ENCODE results near the gene FGF7.
"Not testable (repeated sequence)": the region's sequence is repeated elsewhere in the genome, so short reads cannot be mapped to it uniquely, and the experiment has no call there.

FGF7 gene, protein sequence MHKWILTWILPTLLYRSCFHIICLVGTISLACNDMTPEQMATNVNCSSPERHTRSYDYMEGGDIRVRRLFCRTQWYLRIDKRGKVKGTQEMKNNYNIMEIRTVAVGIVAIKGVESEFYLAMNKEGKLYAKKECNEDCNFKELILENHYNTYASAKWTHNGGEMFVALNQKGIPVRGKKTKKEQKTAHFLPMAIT

DNA sequence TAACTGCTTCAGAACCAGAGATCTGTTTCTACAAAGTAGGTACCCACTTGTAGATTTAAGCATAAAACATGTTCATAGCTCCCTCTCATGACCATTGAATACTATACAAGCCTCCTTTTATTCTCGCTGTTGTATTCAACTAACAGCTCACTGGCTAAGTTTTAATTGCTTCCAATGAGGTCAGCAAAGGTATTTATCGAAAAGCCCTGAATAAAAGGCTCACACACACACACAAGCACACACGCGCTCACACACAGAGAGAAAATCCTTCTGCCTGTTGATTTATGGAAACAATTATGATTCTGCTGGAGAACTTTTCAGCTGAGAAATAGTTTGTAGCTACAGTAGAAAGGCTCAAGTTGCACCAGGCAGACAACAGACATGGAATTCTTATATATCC, at the start of gene FGF7:
TSS of gene FGF7 (plus strand) at position 222 of the 400 bp plus-strand sequence. CDS start 1,056 bp downstream, outside the sequence.
- peak within 1 kb of the TSS; percentile 2 for H3K4me3 Mint-ChIP-seq
- peaks cover 10% of the 10 kb centered on the region for H3K27me3 Mint-ChIP-seq (ENCODE audit: low read depth)
- DNase-seq (ENCODE audit: low spot score) = no peak
- no peaks in the 10 kb centered on the region for H3K36me3 Mint-ChIP-seq (ENCODE audit: low read depth)
- H3K27ac Mint-ChIP-seq = no peak within 1 kb of the TSS
- peaks cover 4% of the 10 kb centered on the region for H3K4me1 Mint-ChIP-seq (ENCODE audit: low read depth)
- no peaks in the 10 kb centered on the region for H3K9me3 Mint-ChIP-seq

GRCh38 chr15:49379996-49380395, 43.0 kb upstream of the FGF7 start:
- Mint-ChIP-seq H3K4me3 (no peak overlapping the region), H3K9me3 (no peaks in the 10 kb centered on the region)

DNA sequence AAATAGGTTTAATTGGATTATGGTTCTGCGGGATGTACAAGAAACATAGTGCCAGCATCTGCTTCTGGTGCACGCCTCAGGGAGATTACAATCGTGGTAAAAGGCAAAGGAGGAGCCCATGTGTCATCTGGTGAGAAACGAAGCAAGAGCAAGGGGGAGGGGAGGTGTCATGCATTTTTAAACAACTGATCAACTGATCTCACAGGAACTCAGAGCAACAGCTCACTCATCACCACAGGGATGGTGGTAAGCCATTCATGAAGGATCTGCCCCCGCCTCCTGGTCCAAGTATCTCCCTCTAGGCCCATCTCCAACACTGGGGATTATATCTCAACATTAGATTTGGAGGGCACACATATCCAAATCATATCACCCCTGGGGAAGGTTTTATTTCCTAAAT, 42.1 kb upstream of the FGF7 start:
- DNase-seq (ENCODE audit: low spot score) = no peak
- peaks cover 5% of the 10 kb centered on the region for H3K27me3 Mint-ChIP-seq (ENCODE audit: low read depth)
- H3K4me1 Mint-ChIP-seq (ENCODE audit: low read depth) = no peaks in the 10 kb centered on the region
- no peak overlapping the region for H3K27ac Mint-ChIP-seq
- no peaks in the 10 kb centered on the region for H3K36me3 Mint-ChIP-seq (ENCODE audit: low read depth)
- H3K4me3 Mint-ChIP-seq = no peak overlapping the region
- H3K9me3 Mint-ChIP-seq = no peaks in the 10 kb centered on the region

More at GRCh38 chr15:49379996-49380395, 43.0 kb upstream of the FGF7 start:
- Mint-ChIP-seq H3K27ac (no peak overlapping the region), H3K36me3 (ENCODE audit: low read depth) (no peaks in the 10 kb centered on the region), H3K4me1 (ENCODE audit: low read depth) (no peaks in the 10 kb centered on the region), H3K27me3 (ENCODE audit: low read depth) (peaks cover 3% of the 10 kb centered on the region)
- DNase-seq (ENCODE audit: low spot score) = no peak

DNA sequence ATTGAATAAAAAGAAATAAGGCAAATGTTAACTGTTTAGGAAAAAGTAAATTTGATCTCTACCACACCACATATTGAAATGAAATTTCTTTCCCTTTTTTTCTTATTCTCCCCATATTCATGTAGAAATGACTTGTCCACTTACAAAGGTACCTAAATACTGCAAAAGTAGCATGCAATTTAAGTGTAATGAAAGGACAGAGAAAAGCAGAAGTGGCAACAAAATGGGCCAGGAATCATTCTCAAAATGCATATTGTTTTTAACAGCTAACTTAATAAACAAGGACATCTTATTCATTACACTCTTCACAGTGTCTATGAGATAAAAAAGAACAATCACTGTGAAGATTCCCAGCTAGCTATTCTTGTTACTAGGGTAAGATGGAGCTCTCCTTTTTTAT, 40.6 kb upstream of the FGF7 start:
- Mint-ChIP-seq H3K4me3 (no peak overlapping the region), H3K27ac (no peak overlapping the region), H3K36me3 (ENCODE audit: low read depth) (no peaks in the 10 kb centered on the region), H3K9me3 (no peaks in the 10 kb centered on the region), H3K27me3 (ENCODE audit: low read depth) (peaks cover 11% of the 10 kb centered on the region), H3K4me1 (ENCODE audit: low read depth) (no peaks in the 10 kb centered on the region)
- DNase-seq (ENCODE audit: low spot score) = no peak

DNA sequence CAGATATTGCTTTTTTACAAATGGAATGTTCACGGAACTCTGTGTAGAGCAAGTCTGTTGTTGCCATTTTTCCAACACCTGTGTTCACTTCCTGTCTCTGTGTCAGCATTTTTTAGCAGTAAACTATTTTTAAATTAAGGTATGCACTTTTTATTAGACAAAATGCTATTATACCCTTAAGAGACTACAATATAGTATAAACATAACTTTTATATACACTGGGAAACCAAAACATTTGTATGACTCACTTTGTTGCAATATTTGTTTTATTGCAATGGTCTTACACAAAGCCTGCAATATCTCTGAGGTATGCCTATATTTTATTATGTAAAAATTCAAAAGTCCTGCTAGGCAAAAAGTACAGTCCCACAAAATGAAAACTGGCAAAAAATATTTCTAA, 39.8 kb upstream of the FGF7 start:
- DNase-seq (ENCODE audit: low spot score) = no peak
- H3K36me3 Mint-ChIP-seq (ENCODE audit: low read depth) = no peaks in the 10 kb centered on the region
- no peaks in the 10 kb centered on the region for H3K9me3 Mint-ChIP-seq
- H3K4me1 Mint-ChIP-seq (ENCODE audit: low read depth) = no peaks in the 10 kb centered on the region
- H3K27me3 Mint-ChIP-seq (ENCODE audit: low read depth) = peaks cover 19% of the 10 kb centered on the region
- H3K27ac Mint-ChIP-seq = no peak overlapping the region
- no peak overlapping the region for H3K4me3 Mint-ChIP-seq

DNA sequence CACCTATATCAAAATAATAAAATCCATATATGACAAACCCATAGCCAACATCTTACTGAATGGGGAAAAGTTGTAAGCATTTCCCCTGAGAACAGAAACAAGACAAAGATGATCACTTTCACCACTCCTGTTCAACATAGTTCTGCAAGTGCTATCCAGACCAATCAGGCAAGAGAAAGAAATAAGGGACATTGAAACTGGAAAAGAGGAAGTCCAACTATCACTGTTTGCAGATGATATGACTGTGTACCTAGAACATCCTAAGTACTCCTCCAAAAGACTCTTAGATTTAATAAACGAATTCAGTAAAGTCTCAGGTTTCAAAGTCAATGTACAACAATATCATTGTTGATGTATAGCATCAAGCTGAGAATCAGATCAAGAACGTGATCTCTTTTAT, 35.6 kb upstream of the FGF7 start:
- DNase-seq (ENCODE audit: low spot score) = no peak
- Mint-ChIP-seq H3K4me1 (ENCODE audit: low read depth) (no peaks in the 10 kb centered on the region), H3K27ac (no peak overlapping the region), H3K27me3 (ENCODE audit: low read depth) (peaks cover 28% of the 10 kb centered on the region), H3K4me3 (no peak overlapping the region), H3K36me3 (ENCODE audit: low read depth) (no peaks in the 10 kb centered on the region), H3K9me3 (no peaks in the 10 kb centered on the region)

DNA sequence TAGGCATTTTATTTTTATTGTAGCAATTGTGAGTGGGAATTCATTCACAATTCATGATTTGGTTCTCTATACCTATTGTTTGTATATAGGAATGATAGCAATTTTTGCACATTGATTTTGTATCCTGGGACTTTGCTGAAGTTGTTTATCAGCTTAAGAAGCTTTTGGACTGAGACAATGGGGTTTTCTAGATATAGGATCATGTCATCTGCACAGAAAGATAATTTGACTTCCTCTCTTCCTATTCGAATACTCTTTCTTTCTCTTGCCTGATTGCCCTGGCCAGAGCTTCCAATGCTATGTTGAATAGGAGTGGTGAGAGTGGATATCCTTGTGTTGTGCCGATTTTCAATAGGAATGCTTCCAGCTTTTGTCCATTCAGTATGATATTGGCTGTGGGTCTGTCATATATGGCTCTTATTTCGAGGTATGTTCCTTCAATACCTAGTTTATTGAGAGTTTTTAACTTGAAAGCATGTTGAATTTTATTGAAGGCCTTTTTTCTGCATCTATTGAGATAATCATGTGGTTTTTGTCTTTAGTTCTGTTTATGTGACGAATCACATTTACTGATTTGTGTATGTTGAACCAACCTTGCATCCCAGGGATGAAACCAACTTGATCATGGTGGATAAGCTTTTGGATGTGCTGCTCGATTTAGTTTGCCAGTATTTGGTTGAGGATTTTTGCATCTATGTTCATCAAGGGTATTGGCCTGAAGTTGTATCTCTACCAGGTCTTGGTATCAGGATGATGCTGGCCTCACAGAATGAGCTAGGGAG, 20.3 kb upstream of the FGF7 start:
- not testable (repeated sequence) for H3K27me3 Mint-ChIP-seq (ENCODE audit: low read depth); H3K36me3 Mint-ChIP-seq (ENCODE audit: low read depth); H3K4me3 Mint-ChIP-seq

GRCh38 chr15:49406352-49407118, 16.5 kb upstream of the FGF7 start:
- DNase-seq (ENCODE audit: low spot score) = no peak
- Mint-ChIP-seq H3K4me1 (ENCODE audit: low read depth) (no peaks in the 10 kb centered on the region), H3K27me3 (ENCODE audit: low read depth) (peaks cover 13% of the 10 kb centered on the region), H3K9me3 (peaks cover 4% of the 10 kb centered on the region), H3K4me3 (no peak overlapping the region), H3K27ac (no peak overlapping the region), H3K36me3 (ENCODE audit: low read depth) (no peaks in the 10 kb centered on the region)

More for the DNA sequence above, 20.3 kb upstream of the FGF7 start:
- DNase-seq (ENCODE audit: low spot score); H3K9me3 Mint-ChIP-seq; H3K27ac Mint-ChIP-seq; H3K4me1 Mint-ChIP-seq (ENCODE audit: low read depth): not testable (repeated sequence)

- no peaks in the 10 kb centered on the region for H3K36me3 Mint-ChIP-seq (ENCODE audit: low read depth)
- no peak overlapping the region for H3K27ac Mint-ChIP-seq
- no peak for DNase-seq (ENCODE audit: low spot score)
- peaks cover 17% of the 10 kb centered on the region for H3K27me3 Mint-ChIP-seq (ENCODE audit: low read depth)
- no peak overlapping the region for H3K4me3 Mint-ChIP-seq
- no peaks in the 10 kb centered on the region for H3K9me3 Mint-ChIP-seq
- H3K4me1 Mint-ChIP-seq (ENCODE audit: low read depth) = no peaks in the 10 kb centered on the region
Observed at GRCh38 chr15:49410641-49411040, 12.4 kb upstream of the FGF7 start.

DNA sequence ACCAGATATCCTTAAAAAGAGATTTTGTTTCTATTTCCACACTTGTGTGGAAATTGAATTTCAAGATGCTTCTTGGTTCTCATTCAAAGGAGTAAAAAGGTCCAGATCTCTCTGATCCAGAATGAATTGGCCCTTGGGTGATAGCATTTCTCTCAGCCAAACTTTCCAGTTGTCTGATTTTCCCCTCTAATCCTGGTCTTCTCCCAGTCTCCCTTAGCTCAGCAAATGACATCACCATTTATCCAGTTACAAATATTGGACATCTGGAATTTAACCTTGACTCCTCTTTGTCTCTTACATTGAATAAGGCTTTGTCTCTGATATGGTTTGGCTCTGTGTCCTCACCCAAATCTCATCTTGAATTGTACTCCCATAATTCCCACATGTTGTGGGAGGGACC, 10.2 kb upstream of the FGF7 start:
- no peak for DNase-seq (ENCODE audit: low spot score)
- Mint-ChIP-seq H3K9me3 (no peaks in the 10 kb centered on the region), H3K36me3 (ENCODE audit: low read depth) (no peaks in the 10 kb centered on the region), H3K4me3 (no peak overlapping the region), H3K4me1 (ENCODE audit: low read depth) (no peaks in the 10 kb centered on the region), H3K27ac (no peak overlapping the region), H3K27me3 (ENCODE audit: low read depth) (peaks cover 30% of the 10 kb centered on the region)

- Mint-ChIP-seq H3K9me3 (no peaks in the 10 kb centered on the region), H3K27me3 (ENCODE audit: low read depth) (peaks cover 30% of the 10 kb centered on the region), H3K4me3 (no peak overlapping the region), H3K27ac (no peak overlapping the region), H3K4me1 (ENCODE audit: low read depth) (no peaks in the 10 kb centered on the region), H3K36me3 (ENCODE audit: low read depth) (no peaks in the 10 kb centered on the region)
- DNase-seq (ENCODE audit: low spot score) = no peak
Observed at GRCh38 chr15:49415149-49415548, 7.9 kb upstream of the FGF7 start.

- Mint-ChIP-seq H3K4me3 (no peak overlapping the region), H3K27ac (no peak overlapping the region), H3K4me1 (ENCODE audit: low read depth) (no peaks in the 10 kb centered on the region), H3K27me3 (ENCODE audit: low read depth) (peaks cover 30% of the 10 kb centered on the region), H3K9me3 (no peaks in the 10 kb centered on the region), H3K36me3 (ENCODE audit: low read depth) (no peaks in the 10 kb centered on the region)
- DNase-seq (ENCODE audit: low spot score) = no peak
Observed at GRCh38 chr15:49415638-49416037, 7.4 kb upstream of the FGF7 start.

DNA sequence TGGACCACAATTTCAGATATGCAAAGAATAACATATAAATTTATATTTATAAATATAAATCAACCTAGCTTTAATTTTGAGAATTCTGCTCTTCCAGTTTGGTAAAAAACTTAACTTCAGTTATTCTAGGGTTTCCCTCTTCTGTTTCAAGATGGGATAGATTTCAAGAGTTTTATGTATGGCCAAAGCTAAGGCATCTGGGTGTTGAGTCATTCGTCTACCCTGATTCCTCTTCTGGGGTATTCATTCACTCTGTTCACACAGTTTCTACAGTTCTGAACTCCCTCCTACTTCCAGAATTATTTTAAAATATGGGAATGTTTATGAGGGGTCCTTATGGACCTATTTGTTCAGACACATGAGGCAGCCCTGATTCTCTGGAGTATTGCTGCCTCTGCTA, 4.2 kb upstream of the FGF7 start:
- peaks cover 4% of the 10 kb centered on the region for H3K4me1 Mint-ChIP-seq (ENCODE audit: low read depth)
- no peaks in the 10 kb centered on the region for H3K36me3 Mint-ChIP-seq (ENCODE audit: low read depth)
- no peak overlapping the region for H3K27ac Mint-ChIP-seq
- no peak for DNase-seq (ENCODE audit: low spot score)
- peaks cover 31% of the 10 kb centered on the region for H3K27me3 Mint-ChIP-seq (ENCODE audit: low read depth)
- H3K9me3 Mint-ChIP-seq = no peaks in the 10 kb centered on the region
- H3K4me3 Mint-ChIP-seq = no peak overlapping the region

GRCh38 chr15:49421991-49422390, 1.1 kb upstream of the FGF7 start:
- H3K27me3 Mint-ChIP-seq (ENCODE audit: low read depth) = peaks cover 15% of the 10 kb centered on the region
- H3K9me3 Mint-ChIP-seq = no peaks in the 10 kb centered on the region
- peaks cover 4% of the 10 kb centered on the region for H3K4me1 Mint-ChIP-seq (ENCODE audit: low read depth)
- DNase-seq (ENCODE audit: low spot score) = no peak
- H3K4me3 Mint-ChIP-seq = peak overlapping the region; percentile 2
- no peaks in the 10 kb centered on the region for H3K36me3 Mint-ChIP-seq (ENCODE audit: low read depth)
- H3K27ac Mint-ChIP-seq = peak overlapping the region; percentile 19
